ENCODE measurements around the gene ENOPH1.

DNA sequence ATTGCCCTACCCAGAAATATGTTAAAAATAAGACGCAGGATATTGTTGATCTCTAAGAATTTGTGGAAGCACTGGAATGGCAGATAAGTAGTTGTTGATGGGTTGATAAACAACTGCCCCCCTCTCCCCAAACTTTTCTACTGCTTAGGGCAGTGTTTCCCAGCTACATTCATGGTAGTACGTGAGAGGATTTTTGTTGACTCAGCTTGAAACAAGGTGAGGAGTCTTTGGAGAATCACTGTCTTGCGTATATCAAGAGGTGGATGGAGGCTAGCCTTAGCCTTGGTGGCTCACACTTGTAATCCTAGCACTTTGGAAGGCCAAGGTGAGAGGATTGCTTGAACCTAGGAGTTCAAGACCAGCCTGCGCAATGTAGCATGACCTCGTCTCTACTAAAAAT lies 5.7 kb downstream of the ENOPH1 start:
- TF ChIP-seq, protein P1, sequence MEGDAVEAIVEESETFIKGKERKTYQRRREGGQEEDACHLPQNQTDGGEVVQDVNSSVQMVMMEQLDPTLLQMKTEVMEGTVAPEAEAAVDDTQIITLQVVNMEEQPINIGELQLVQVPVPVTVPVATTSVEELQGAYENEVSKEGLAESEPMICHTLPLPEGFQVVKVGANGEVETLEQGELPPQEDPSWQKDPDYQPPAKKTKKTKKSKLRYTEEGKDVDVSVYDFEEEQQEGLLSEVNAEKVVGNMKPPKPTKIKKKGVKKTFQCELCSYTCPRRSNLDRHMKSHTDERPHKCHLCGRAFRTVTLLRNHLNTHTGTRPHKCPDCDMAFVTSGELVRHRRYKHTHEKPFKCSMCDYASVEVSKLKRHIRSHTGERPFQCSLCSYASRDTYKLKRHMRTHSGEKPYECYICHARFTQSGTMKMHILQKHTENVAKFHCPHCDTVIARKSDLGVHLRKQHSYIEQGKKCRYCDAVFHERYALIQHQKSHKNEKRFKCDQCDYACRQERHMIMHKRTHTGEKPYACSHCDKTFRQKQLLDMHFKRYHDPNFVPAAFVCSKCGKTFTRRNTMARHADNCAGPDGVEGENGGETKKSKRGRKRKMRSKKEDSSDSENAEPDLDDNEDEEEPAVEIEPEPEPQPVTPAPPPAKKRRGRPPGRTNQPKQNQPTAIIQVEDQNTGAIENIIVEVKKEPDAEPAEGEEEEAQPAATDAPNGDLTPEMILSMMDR (conservative IDR thresholded peaks at IDR 0.05 in 1 of 2, IDR thresholded peaks at IDR 0.05 in 1 of 2; ENCODE audit: low read depth in 1 of 2, low read length in 2 of 2) = no peak
- TF ChIP-seq EZH2 (IDR thresholded peaks at IDR 0.05; ENCODE audit: low read length, missing control alignments) = no peak

All from fibroblast of lung (primary cell).